ENCODE results near the gene BNIP1.

BNIP1 gene

DNA sequence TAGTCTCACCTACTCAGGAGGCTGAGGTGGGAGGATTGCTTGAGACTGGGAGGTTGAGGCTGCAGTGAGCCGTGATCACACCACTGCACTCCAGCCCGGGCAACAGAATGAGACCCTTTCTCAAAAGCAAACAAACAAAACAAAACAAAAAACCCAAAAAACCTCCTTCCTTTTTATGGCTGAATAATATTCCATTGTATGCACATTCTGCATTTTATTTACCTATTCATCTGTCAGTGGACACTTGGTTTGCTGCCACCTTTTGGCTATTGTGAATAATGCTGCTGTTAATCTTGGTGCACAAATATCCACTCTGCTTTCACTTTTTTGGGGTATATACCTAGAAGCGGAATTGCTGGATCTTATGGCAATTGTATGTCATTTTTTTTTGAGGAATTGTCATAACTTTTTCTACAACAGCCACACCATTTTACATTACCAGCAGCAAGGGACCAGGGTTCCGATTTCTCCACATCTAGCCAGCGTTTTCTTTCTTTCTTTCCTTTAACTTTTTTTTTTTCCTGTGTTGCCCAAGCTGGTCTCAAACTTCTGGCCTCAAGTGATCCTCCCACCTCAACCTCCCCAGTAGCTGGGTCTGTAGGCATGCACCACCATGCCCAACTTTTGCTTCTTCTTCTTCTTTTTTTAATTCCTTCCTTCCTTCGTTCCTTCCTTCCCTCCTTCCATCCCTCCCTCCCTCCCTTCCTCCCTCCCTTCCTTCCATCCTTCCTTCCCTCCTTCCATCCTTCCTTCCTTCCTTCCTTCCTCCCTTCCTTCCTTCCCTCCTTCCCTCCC is 60.1 kb downstream of the BNIP1 start:
- DNase-seq (ENCODE audit: low read depth), result peak; percentile 23
- H3K4me3 ChIP-seq (ENCODE audit: low read depth, low read length), result no peak overlapping the region
- TF ChIP-seq, protein P1, sequence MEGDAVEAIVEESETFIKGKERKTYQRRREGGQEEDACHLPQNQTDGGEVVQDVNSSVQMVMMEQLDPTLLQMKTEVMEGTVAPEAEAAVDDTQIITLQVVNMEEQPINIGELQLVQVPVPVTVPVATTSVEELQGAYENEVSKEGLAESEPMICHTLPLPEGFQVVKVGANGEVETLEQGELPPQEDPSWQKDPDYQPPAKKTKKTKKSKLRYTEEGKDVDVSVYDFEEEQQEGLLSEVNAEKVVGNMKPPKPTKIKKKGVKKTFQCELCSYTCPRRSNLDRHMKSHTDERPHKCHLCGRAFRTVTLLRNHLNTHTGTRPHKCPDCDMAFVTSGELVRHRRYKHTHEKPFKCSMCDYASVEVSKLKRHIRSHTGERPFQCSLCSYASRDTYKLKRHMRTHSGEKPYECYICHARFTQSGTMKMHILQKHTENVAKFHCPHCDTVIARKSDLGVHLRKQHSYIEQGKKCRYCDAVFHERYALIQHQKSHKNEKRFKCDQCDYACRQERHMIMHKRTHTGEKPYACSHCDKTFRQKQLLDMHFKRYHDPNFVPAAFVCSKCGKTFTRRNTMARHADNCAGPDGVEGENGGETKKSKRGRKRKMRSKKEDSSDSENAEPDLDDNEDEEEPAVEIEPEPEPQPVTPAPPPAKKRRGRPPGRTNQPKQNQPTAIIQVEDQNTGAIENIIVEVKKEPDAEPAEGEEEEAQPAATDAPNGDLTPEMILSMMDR (IDR thresholded peaks at IDR 0.05; ENCODE audit: control insufficient read depth, extremely low read depth, insufficient read depth), result peak; percentile 69

DNA sequence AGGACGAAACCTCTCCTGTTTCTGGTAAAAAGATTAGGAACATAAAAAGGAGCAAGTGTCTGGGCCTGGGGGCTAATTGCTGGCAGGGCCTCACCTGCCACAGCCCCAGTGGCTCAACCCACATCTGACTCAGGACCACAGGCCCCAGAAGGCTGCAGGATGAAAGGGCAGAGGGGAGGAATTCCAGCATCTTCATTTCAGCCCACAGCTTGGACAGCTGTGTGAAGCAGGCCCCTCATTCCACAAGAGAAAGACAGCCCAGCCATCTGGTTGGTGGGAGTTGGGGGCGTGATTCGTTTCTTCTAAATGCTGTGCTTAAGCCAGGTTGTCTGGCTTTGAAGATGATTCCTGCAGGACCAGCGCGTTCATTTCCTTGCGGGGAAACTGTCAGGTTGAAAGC is 61.6 kb downstream of the BNIP1 start:
- no peak for DNase-seq (ENCODE audit: low read depth)
- TF ChIP-seq, protein P1 (IDR thresholded peaks at IDR 0.05; ENCODE audit: control insufficient read depth, extremely low read depth, insufficient read depth), result no peak

DNA sequence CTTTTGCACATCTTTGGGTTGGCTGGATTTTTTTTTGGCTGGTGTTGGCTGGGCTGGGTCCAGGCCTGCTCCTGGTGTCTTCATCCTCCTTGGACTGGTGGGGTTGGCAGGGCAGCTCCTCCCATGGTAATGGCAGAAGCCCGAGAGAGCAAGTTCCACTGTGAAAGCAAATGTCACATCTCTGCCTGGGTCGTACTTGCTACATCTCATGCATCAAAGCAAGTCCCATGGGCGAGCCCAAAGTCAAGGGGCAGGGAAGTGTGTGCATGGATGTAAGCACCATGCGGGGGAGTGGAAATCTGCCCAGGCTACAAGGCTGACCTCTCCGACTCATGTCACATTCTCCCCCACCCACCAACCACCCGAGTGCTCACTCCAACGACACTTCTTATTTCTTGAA is 64.0 kb downstream of the BNIP1 start:
- DNase-seq (ENCODE audit: low read depth), result no peak
- no peak overlapping the region for H3K4me3 ChIP-seq (ENCODE audit: low read depth, low read length)
- TF ChIP-seq, protein P1 (IDR thresholded peaks at IDR 0.05; ENCODE audit: control insufficient read depth, extremely low read depth, insufficient read depth), result no peak

More for the DNA sequence above, 61.6 kb downstream of the BNIP1 start:
- no peak overlapping the region for H3K4me3 ChIP-seq (ENCODE audit: low read depth, low read length)

DNA sequence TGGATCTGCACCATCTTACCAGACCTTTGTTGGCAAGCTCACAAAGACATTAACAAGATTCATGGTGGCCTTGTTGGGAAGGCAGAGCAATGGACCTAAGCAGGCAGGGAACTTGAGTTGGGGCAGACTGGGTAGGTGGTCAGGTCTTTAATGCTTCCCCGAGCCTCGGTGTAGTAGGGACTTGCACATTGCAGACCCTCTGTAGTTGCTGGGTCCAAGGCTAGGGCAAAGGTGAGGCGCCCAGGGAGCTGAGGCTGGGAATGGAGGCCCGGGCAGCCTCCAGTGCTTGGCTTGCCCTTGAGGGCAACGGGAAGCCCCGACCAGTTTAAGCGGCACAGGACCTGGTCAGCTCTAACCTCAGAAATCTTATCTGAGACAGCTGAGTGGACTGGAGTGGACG is 66.5 kb downstream of the BNIP1 start:
- no peak for DNase-seq (ENCODE audit: low read depth)
- TF ChIP-seq, protein P1 (IDR thresholded peaks at IDR 0.05; ENCODE audit: control insufficient read depth, extremely low read depth, insufficient read depth), result no peak
- H3K4me3 ChIP-seq (ENCODE audit: low read depth, low read length), result no peak overlapping the region

DNA sequence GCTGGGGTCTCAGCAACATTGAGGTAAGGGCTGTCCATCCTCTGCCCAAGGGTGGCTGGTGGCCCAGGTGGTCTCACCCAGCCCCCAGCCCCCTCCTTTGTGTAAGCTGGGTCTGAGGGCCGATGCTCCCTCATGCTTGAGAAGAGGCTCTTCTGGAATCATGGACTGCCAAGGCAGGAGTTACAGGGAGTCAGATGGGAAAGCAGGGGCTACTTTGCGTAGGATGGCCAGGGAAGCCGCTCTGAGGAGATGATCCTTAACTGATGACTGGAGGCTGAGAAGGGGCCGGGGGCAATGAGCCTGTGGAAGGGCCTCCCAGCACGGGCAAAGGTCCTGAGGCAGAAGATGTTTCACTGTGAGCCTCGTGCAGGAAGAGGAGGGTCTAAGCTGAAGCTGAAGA is 67.0 kb downstream of the BNIP1 start:
- H3K4me3 ChIP-seq (ENCODE audit: low read depth, low read length), result no peak overlapping the region
- TF ChIP-seq, protein P1 (IDR thresholded peaks at IDR 0.05; ENCODE audit: control insufficient read depth, extremely low read depth, insufficient read depth), result no peak
- DNase-seq (ENCODE audit: low read depth), result no peak

DNA sequence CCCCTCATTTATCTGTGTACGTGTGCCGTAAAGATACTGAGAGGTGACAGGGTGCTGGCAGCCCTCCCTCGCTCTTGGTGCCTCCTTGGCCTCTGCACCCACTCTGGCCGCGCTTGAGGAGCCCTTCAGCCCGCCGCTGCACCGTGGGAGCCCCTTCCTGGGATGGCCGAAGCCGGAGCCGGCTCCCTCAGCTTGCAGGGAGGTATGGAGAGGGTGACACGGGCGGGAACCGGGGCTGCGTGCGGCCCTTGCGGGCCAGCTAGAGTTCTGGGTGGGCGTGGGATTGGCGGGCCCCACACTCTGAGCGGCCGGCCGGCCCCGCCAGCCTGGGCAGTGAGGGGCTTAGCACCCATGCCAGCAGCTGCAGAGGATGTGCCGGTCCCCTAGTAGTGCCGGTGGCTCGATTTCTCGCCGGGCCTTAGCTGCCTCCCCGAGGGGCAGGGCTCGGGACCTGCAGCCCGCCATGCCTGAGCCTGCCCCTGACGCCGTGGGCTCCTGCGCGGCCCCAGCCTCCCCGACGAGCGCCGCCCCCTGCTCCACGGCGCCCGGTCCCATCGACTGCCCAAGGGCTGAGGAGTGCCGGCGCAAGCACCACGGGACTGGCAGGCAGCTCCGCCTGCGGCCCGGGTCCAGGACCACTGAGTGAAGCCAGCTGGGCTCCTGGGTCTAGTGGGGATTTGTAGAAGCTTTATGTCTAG is 69.1 kb downstream of the BNIP1 start:
- H3K4me3 ChIP-seq (ENCODE audit: low read depth, low read length), result no peak overlapping the region
- no peak for DNase-seq (ENCODE audit: low read depth)
- TF ChIP-seq, protein P1 (IDR thresholded peaks at IDR 0.05; ENCODE audit: control insufficient read depth, extremely low read depth, insufficient read depth), result no peak
